AG04449 (cell line): ENCODE measurements around the gene CUL1.

Experiments used
- CTCF ChIA-PET: fragments of 350-600 bp; formaldehyde crosslinking; extraction: SDS; loops from one replicate; lab custom pipeline; 2021; ENCODE audit warnings: antibody characterized with exemption; lab: Yijun Ruan, JAX
- POLR2A ChIA-PET: fragments of 400-600, 350-600 bp; formaldehyde crosslinking; extraction: SDS; loops from one replicate; lab custom pipeline; 2020; ENCODE audit warnings: antibody characterized with exemption, inconsistent platforms; lab: Yijun Ruan, JAX
- DNase-seq: peaks from one replicate; pipeline ENCODE4 v3.0.0-alpha.2; 2010; ENCODE audit warnings: low read depth, low spot score
- H3K4me3 ChIP-seq: 2 replicates; pipeline ENCODE4 v1.5.1; 2011; ENCODE audit warnings: low read depth, mild to moderate bottlenecking, control low read depth, low read length
- TF ChIP-seq, protein P1 (sequence below): IDR thresholded peaks from one replicate; pipeline ENCODE4 v1.5.1; 2011; ENCODE audit warnings: mild to moderate bottlenecking, moderate library complexity, low read length, control low read depth, inconsistent platforms; ENCODE audit not compliant: insufficient read depth; ENCODE audit errors: missing control alignments

CUL1 gene

DNA sequence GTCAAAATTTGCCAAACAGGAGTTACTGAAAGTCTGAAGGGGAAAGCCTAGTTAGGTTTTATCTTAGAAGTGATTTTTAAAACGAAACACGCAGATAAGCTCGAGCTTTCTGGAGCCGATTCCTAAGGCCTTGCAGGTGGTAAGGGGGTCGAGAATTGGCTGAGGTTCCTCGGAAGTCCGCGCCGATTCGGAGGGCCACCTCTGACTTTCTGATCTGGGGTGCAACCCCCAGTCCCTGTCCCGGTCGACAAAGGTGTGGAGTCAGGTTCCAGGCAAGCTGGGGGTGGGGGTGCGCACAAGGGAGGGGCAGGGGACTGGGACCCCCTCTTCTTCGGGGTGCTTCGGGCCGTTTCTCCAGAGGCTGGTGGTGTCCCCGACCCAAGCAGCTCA is 701 bp upstream of the CUL1 start:
- ChIA-PET CTCF (interaction anchor here (1.4 to 1.5 kb wide), 2 partner anchors 265 to 266 kb away, joined by 3 to 5 read pairs; no protein-coding TSS in a partner anchor), POLR2A (interaction anchor here (0.9 to 1.1 kb wide), 5 partner anchors 12 to 217 kb away, joined by 3 to 6 read pairs (median 3); no protein-coding TSS in a partner anchor)
- TF ChIP-seq, protein P1, sequence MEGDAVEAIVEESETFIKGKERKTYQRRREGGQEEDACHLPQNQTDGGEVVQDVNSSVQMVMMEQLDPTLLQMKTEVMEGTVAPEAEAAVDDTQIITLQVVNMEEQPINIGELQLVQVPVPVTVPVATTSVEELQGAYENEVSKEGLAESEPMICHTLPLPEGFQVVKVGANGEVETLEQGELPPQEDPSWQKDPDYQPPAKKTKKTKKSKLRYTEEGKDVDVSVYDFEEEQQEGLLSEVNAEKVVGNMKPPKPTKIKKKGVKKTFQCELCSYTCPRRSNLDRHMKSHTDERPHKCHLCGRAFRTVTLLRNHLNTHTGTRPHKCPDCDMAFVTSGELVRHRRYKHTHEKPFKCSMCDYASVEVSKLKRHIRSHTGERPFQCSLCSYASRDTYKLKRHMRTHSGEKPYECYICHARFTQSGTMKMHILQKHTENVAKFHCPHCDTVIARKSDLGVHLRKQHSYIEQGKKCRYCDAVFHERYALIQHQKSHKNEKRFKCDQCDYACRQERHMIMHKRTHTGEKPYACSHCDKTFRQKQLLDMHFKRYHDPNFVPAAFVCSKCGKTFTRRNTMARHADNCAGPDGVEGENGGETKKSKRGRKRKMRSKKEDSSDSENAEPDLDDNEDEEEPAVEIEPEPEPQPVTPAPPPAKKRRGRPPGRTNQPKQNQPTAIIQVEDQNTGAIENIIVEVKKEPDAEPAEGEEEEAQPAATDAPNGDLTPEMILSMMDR, result no peak
- H3K4me3 ChIP-seq, result peak overlapping the region; percentile 75
- no peak for DNase-seq

DNA sequence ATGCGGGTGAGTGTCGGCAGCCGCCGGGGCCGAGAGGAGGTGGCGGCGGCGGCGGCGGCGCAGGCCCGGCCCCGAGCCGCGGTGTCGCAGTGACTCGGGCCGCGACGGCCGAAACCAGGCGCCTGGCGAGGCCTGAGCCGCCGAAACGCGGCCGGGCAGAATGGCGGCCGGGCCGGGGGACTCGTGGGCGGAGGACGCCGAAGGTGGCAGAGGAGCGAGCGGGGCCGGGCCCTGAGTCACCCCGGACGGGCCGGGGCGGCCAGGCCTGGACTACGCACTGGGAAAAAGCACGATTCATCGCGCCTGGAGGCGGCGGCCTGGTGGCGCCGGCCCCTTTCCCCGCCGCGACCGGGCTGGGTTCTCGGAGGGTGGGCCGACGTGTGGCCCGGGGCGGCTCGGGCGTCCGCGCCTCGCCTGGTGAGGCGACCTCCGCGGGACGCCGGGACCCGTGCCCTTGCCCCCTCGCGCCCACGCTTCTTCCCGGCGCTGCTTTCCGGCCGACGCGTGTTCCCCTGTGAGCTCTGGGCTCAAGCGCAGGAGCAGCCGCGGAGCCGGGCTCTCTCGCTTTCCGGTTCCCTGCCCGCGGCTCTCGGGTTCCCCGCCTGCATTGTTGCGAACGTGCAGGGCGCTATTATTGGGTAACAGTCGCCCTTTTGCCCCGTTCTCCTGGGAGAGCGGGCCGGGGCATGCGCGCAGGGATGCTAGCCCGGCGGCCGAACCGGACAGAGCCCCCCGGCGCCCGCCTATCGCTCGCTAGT is 500 bp downstream of the CUL1 start:
- TF ChIP-seq, protein P1, result no peak
- ChIA-PET CTCF (interaction anchor here (1.4 to 1.5 kb wide), 3 partner anchors 123 to 265 kb away, joined by 3 to 5 read pairs (median 4); no protein-coding TSS in a partner anchor), POLR2A (interaction anchor here (0.9 to 1.7 kb wide), 9 partner anchors 11 to 496 kb away, joined by 3 to 6 read pairs (median 3); partner anchors contain the start of gene ZNF282)
- DNase-seq, result no peak
- H3K4me3 ChIP-seq, result peak overlapping the region; percentile 75

DNA sequence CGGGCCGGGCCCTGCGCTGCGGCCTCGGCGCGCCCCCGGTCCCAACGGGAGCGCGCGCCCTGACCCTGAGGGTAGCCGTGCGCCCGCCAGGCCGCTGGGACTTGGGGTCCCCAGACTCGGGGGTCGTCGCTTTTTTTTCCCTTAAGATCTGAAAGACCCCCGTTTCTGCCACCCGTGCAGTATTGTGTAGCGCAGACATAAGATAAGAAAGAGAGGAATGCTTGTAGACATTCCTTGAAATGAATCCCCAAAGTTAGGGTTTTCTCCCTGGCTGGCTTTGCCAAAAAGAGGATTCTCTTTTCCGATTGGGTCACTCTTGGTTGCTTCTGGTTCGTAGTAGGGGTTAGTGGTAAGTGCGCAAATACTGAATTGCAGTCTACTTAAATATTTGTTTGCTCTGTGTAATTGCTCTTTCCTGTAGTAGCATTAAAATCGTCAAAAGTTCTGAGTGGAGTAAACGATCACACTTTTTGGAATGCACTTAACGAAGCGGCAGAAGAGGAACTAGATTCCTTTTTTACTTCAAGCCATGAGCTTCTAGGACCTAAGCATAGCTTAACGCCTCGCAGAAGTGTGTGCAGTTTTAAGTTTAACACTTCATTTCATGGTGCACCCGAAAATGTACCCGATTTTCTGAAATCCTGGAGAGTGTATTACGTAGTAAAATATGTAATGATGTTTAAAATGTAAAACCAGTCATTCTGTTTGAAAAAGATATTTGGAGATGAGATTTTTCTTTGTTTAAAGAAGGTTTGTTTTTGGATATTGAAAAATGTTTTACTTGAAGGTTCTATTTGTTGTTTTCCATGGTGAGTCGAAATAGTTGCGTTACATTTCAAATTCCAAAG is 1.3 kb downstream of the CUL1 start:
- DNase-seq, result no peak
- TF ChIP-seq, protein P1, result no peak
- peak overlapping the region; percentile 75 for H3K4me3 ChIP-seq
- ChIA-PET CTCF (interaction anchor here (0.6 to 1.4 kb wide), 3 partner anchors 12 to 290 kb away, joined by 3 to 4 read pairs (median 3); no protein-coding TSS in a partner anchor), POLR2A (interaction anchor here (1.6 to 1.7 kb wide), 2 partner anchors 21 to 242 kb away, joined by 5 to 6 read pairs; no protein-coding TSS in a partner anchor)

DNA sequence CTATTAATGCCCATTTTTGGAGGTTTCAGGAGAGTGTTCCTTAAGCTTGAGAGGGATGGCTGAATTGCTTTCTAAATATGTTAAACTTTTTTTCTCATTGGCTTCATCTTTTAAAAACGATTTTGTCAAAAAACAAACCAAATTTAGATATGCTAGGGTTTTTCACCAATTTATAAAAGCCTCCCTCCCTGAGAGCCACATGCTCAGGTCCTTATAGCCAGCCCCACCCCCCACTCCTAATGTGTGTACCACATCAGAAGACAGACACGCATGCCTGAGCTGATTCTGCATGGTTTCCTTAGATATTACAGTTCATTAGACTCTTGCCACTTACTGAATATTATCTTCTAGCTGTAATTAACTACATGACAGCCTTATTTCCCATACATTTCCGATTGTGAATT is 2.0 kb downstream of the CUL1 start:
- ChIA-PET POLR2A (interaction anchor here (1.7 kb wide), 1 partner anchor 20 kb away, joined by 5 read pairs; no protein-coding TSS in a partner anchor), CTCF (interaction anchor here (0.6 to 0.7 kb wide), 2 partner anchors 11 to 290 kb away, joined by 3 read pairs; no protein-coding TSS in a partner anchor)
- DNase-seq, result no peak
- H3K4me3 ChIP-seq, result peak overlapping the region; percentile 75
- TF ChIP-seq, protein P1, result no peak

DNA sequence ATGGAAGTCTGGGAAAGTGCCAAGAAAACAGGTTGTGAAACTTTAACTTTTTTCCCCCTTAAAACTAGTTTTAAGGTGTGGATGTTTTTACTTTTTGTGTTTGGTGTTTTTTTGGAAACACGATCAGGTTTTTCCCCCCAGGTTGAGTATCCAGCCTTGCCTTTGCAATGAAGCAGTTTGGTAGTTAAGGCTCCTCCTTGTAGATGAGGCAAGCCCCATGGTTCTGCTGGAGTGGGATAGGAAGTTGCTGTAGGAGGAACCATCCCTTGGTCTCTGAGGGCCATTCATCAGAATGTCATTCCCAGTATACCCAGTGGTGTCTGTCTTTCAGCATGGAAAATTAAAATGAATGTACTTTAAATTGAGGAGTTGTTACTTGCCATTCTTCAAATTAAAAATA is 2.7 kb downstream of the CUL1 start:
- TF ChIP-seq, protein P1, result no peak
- DNase-seq, result no peak
- CTCF ChIA-PET, result no interaction called here
- H3K4me3 ChIP-seq, result no peak overlapping the region; the same call in 1 of the 2 replicates
- POLR2A ChIA-PET, result no interaction called here
